Natural killer cell (primary cell): Measurements from ENCODE around the gene BSCL2. TPM values are rescaled to one million over a fixed set of nuclear protein-coding genes. Genes with fewer than 3 reads are reported as not detected.

ENCODE experiments used
- ATAC-seq, 3 donors: fragments of 150-1000 bp in 2 of 3; fragments of 200-7000 bp in 1 of 3; cut with Tn5 transposase; 1 replicate in 1 of 3; 2 replicates in 2 of 3; pipeline ENCODE4 v1.10.0; 2021; ENCODE audit warnings: mild to moderate bottlenecking in 2 of 3, moderate library complexity in 2 of 3
- DNase-seq, 2 donors: peaks; one replicate each; pipeline versions ENCODE4 v3.0.0 to v3.0.0-alpha.2; 2013 to 2021; ENCODE audit warnings: mixed read lengths in 1 of 2
- H3K27ac ChIP-seq: one replicate; pipeline ENCODE4 v1.5.1; 2013; ENCODE audit warnings: mild to moderate bottlenecking, low read length
- H3K27me3 ChIP-seq: one replicate; pipeline ENCODE4 v1.6.1; 2013; ENCODE audit warnings: low read length; ENCODE audit not compliant: control insufficient read depth, insufficient read depth
- H3K36me3 ChIP-seq: one replicate; pipeline ENCODE4 v1.6.1; 2013; ENCODE audit warnings: low read length; ENCODE audit not compliant: control insufficient read depth, insufficient read depth
- H3K4me1 ChIP-seq: one replicate; pipeline ENCODE4 v1.6.1; 2013; ENCODE audit warnings: low read length; ENCODE audit not compliant: control insufficient read depth, insufficient read depth
- H3K4me3 ChIP-seq: one replicate; pipeline ENCODE4 v1.5.1; 2013; ENCODE audit warnings: low read length
- H3K9me3 ChIP-seq: one replicate; pipeline ENCODE4 v1.6.1; 2013; ENCODE audit warnings: low read length; ENCODE audit not compliant: control insufficient read depth, insufficient read depth
- H3K27ac Mint-ChIP-seq, 2 donors: one replicate each; pipeline ENCODE4 v1.8.0; 2022; ENCODE audit warnings: mild to moderate bottlenecking in 2 of 2, mixed read lengths in 2 of 2, moderate library complexity in 1 of 2
- H3K27me3 Mint-ChIP-seq, 2 donors: one replicate each; pipeline ENCODE4 v1.8.0; 2022; ENCODE audit warnings: low read depth in 2 of 2, mixed read lengths in 2 of 2
- H3K36me3 Mint-ChIP-seq: one replicate; pipeline ENCODE4 v1.8.0; 2022; ENCODE audit warnings: mixed read lengths
- H3K4me1 Mint-ChIP-seq, 2 donors: one replicate each; pipeline ENCODE4 v1.8.0; 2022; ENCODE audit warnings: mixed read lengths in 2 of 2
- H3K4me3 Mint-ChIP-seq: one replicate; pipeline ENCODE4 v1.8.0; 2022; ENCODE audit warnings: mild to moderate bottlenecking, moderate library complexity, mixed read lengths
- H3K9me3 Mint-ChIP-seq, 2 donors: one replicate each; pipeline ENCODE4 v1.8.0; 2022; ENCODE audit warnings: mixed read lengths in 2 of 2
- WGBS: methylation state at CpG from one replicate; pipeline ENCODE4 v1.1.7; 2013; ENCODE audit warnings: missing lambda C conversion rate; ENCODE audit not compliant: insufficient coverage; 5-methylcytosine and 5-hydroxymethylcytosine counted together
- intact Hi-C: fragments of 100-400 bp; cut with micrococcal nuclease; formaldehyde crosslinking; loops from one replicate; pipeline ENCODE4 v1.14.2; 2022
- total RNA-seq, 4 donors: library from RNA; stranded (reverse); fragments of 120-200 nt in 1 of 4; gene quantifications; one replicate each; pipeline versions ENCODE4 v1.2.3 to v1.2.4, GENCODE V29; 2013 to 2022
- TF ChIP-seq, protein P1 (sequence below): fragments of 200-600 bp; IDR thresholded peaks from one replicate; pipeline ENCODE4 v1.8.0; 2022; ENCODE audit warnings: antibody characterized with exemption

Gene BSCL2
- total RNA-seq, 3 donors from 2014 or later (not counting 1 experiment from before 2014, with no cell fraction given), result 19.7 to 22.0 (median 21.2) TPM

DNA sequence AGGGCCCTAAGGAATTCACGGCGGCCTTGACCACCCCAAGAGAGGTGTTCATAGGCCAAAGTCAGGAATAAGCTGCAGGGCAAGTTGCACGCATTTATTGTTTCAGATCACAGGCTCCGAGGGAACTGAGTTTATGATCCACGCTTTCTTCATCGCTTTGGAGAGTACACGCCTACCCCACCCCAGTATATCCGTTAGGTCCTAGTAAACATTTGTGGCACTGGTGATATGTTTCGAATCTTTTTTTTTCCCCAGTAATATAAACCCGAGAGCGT lies 61.6 kb downstream of the BSCL2 start:
- H3K27me3 Mint-ChIP-seq, result no peaks in the 10 kb centered on the region
- H3K4me1 Mint-ChIP-seq, result peaks cover 10 to 18% of the 10 kb centered on the region in 2 donors
- H3K4me3 Mint-ChIP-seq, result peak overlapping the region; percentile 94
- ATAC-seq (no peak), DNase-seq (peak in 1 of 2 donors; percentile 35)
- no peaks in the 10 kb centered on the region for H3K9me3 ChIP-seq
- intact Hi-C loops, result no loop called here
- peak overlapping the region; percentile 94 to 96 for H3K27ac Mint-ChIP-seq
- peaks cover 36% of the 10 kb centered on the region for H3K36me3 ChIP-seq
- H3K4me1 ChIP-seq, result peaks cover 37% of the 10 kb centered on the region
- H3K36me3 Mint-ChIP-seq, result no peaks in the 10 kb centered on the region
- H3K27ac ChIP-seq, result peak overlapping the region; percentile 95
- H3K27me3 ChIP-seq, result no peaks in the 10 kb centered on the region
- H3K4me3 ChIP-seq, result peak overlapping the region; percentile 94
- 17% methylated on average over 11 of the region's 11 CpGs for WGBS
- TF ChIP-seq, protein P1, sequence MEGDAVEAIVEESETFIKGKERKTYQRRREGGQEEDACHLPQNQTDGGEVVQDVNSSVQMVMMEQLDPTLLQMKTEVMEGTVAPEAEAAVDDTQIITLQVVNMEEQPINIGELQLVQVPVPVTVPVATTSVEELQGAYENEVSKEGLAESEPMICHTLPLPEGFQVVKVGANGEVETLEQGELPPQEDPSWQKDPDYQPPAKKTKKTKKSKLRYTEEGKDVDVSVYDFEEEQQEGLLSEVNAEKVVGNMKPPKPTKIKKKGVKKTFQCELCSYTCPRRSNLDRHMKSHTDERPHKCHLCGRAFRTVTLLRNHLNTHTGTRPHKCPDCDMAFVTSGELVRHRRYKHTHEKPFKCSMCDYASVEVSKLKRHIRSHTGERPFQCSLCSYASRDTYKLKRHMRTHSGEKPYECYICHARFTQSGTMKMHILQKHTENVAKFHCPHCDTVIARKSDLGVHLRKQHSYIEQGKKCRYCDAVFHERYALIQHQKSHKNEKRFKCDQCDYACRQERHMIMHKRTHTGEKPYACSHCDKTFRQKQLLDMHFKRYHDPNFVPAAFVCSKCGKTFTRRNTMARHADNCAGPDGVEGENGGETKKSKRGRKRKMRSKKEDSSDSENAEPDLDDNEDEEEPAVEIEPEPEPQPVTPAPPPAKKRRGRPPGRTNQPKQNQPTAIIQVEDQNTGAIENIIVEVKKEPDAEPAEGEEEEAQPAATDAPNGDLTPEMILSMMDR, result no peak
- H3K9me3 Mint-ChIP-seq, result no peaks in the 10 kb centered on the region

DNA sequence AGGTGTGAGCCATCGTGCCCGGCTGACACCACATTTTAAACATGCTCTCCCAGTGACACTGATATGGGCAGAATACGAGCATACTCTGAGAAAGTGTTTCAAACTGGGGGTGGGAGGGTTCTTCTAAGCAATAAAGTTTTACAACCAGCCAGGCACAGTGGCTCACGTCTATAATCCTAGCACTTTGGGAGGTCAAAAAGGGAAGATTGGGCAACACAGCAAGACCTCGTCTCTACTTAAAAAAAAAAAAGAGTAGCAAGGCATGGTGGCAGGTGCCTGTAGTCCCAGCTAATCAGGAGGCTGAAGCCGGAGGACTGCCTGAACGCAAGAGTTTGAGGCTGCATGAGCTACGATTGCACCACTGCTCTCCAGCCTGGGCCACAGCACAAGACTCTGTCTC lies 63.0 kb downstream of the BSCL2 start:
- TF ChIP-seq, protein P1, result no peak
- no peaks in the 10 kb centered on the region for H3K9me3 ChIP-seq
- H3K4me3 ChIP-seq, result no peak overlapping the region
- ATAC-seq (no peak), DNase-seq (no peak)
- H3K27me3 ChIP-seq, result no peaks in the 10 kb centered on the region
- no peaks in the 10 kb centered on the region for H3K9me3 Mint-ChIP-seq
- H3K27ac ChIP-seq, result no peak overlapping the region
- WGBS, result 92% methylated on average over 8 of the region's 8 CpGs
- peaks cover 32% of the 10 kb centered on the region for H3K36me3 ChIP-seq
- H3K36me3 Mint-ChIP-seq, result peaks cover 5% of the 10 kb centered on the region
- intact Hi-C loops, result no loop called here
- peak overlapping the region; percentile 37 for H3K4me3 Mint-ChIP-seq
- peaks cover 18 to 26% of the 10 kb centered on the region in 2 donors for H3K4me1 Mint-ChIP-seq
- H3K27me3 Mint-ChIP-seq, result no peaks in the 10 kb centered on the region
- peak overlapping the region in 1 of 2 donors; percentile 94 for H3K27ac Mint-ChIP-seq
- peaks cover 43% of the 10 kb centered on the region for H3K4me1 ChIP-seq

Other genes with a start within 250 kb of the BSCL2 start
- 100 to 1,000 TPM; 623 to 740 (median 677) TPM for gene AHNAK, start 160.6 kb downstream of the BSCL2 start, total RNA-seq
- 100 to 1,000 TPM; 628 to 754 (median 714) TPM for gene EEF1G, start 133.5 kb downstream of the BSCL2 start, total RNA-seq
- 10 to 100 TPM; 20.0 to 28.9 (median 26.2) TPM for gene TUT1, start 115.9 kb downstream of the BSCL2 start, total RNA-seq
- gene MTA2, start 105.6 kb downstream of the BSCL2 start, total RNA-seq, result 100 to 1,000 TPM; 254 to 305 (median 259) TPM
- 100 to 1,000 TPM; 221 to 233 (median 232) TPM for gene EML3, start 94.6 kb downstream of the BSCL2 start, total RNA-seq
- 1 to 10 TPM; 2.6 to 6.9 (median 3.9) TPM for gene ROM1, start 94.2 kb downstream of the BSCL2 start, total RNA-seq
- 10 to 100 TPM; 64.9 to 80.3 (median 77.9) TPM for gene B3GAT3, start 85.4 kb downstream of the BSCL2 start, total RNA-seq
- 100 to 1,000 TPM; 236 to 275 (median 246) TPM for gene GANAB, start 60.8 kb downstream of the BSCL2 start, total RNA-seq
- 10 to 100 TPM; 13.9 to 20.3 (median 14.6) TPM for gene INTS5, start 54.1 kb downstream of the BSCL2 start, total RNA-seq
- gene C11orf98, start 42.2 kb downstream of the BSCL2 start, total RNA-seq, result 10 to 100 TPM; 36.5 to 57.9 (median 39.1) TPM
- 10 to 100 TPM; 12.0 to 21.5 (median 13.7) TPM for gene CSKMT, start 42.1 kb downstream of the BSCL2 start, total RNA-seq
- 1 to 10 TPM; 3.9 to 5.2 (median 4.0) TPM for gene UQCC3, start 35.8 kb downstream of the BSCL2 start, total RNA-seq
- 10 to 100 TPM; 17.4 to 29.1 (median 20.4) TPM for gene LBHD1, start 35.2 kb downstream of the BSCL2 start, total RNA-seq
- 100 to 1,000 TPM; 179 to 238 (median 238) TPM for gene UBXN1, start 28.4 kb downstream of the BSCL2 start, total RNA-seq
- gene LRRN4CL, start 17.9 kb downstream of the BSCL2 start, total RNA-seq, result not detected
- gene GNG3, start 252 bp upstream of the BSCL2 start, total RNA-seq, result not detected
- gene HNRNPUL2, start 20.0 kb upstream of the BSCL2 start, total RNA-seq, result 10 to 100 TPM; 58.0 to 73.1 (median 69.3) TPM
- 10 to 100 TPM; 18.3 to 27.2 (median 23.2) TPM for gene TTC9C, start 21.1 kb upstream of the BSCL2 start, total RNA-seq
- gene ZBTB3, start 46.7 kb upstream of the BSCL2 start, total RNA-seq, result 1 to 10 TPM; 5.4 to 9.6 (median 8.8) TPM
- 100 to 1,000 TPM; 110 to 120 (median 119) TPM for gene POLR2G, start 54.2 kb upstream of the BSCL2 start, total RNA-seq
- 10 to 100 TPM; 18.4 to 20.3 (median 18.8) TPM for gene TAF6L, start 64.0 kb upstream of the BSCL2 start, total RNA-seq
- 10 to 100 TPM; 33.7 to 41.1 (median 36.3) TPM for gene TMEM179B, start 80.0 kb upstream of the BSCL2 start, total RNA-seq
- gene TMEM223, start 84.6 kb upstream of the BSCL2 start, total RNA-seq, result 10 to 100 TPM in 1 of 3 donors, 1 to 10 TPM in 2; 4.8 to 10.0 (median 5.0) TPM
- 100 to 1,000 TPM; 284 to 341 (median 319) TPM for gene NXF1, start 98.0 kb upstream of the BSCL2 start, total RNA-seq
- 100 to 1,000 TPM; 138 to 171 (median 166) TPM for gene STX5, start 124.6 kb upstream of the BSCL2 start, total RNA-seq
- not detected for gene TEX54, start 125.4 kb upstream of the BSCL2 start, total RNA-seq
- 100 to 1,000 TPM; 151 to 173 (median 171) TPM for gene WDR74, start 132.2 kb upstream of the BSCL2 start, total RNA-seq
- 100 to 1,000 TPM; 200 to 235 (median 207) TPM for gene SLC3A2, start 173.5 kb upstream of the BSCL2 start, total RNA-seq
- not detected for gene CHRM1, start 213.9 kb upstream of the BSCL2 start, total RNA-seq